Endothelial cell of umbilical vein (primary cell): ENCODE data around the gene ANKRD44. TPM values are rescaled to one million over a fixed set of nuclear protein-coding genes. Genes with fewer than 3 reads are reported as not detected.

Experiments
- BruUV-seq: library from RNA; stranded (reverse); fragments of 400-500 nt; replicated peaks from 2 replicates; lab custom pipeline; 2021; lab: Mats Ljungman, UMichigan
- CTCF ChIA-PET: fragments of 300-600, 350-600 bp; sonication (Branson Sonifier 250); formaldehyde crosslinking; loops from one replicate; lab custom pipeline; 2021; ENCODE audit warnings: antibody characterized with exemption, inconsistent platforms; lab: Charles Lee
- POLR2A ChIA-PET: fragments of 300-600, 350-600 bp; sonication (Branson Sonifier 250); formaldehyde crosslinking; loops from one replicate; lab custom pipeline; 2021; ENCODE audit warnings: antibody characterized with exemption, inconsistent platforms; lab: Charles Lee
- DNase-seq: peaks from one replicate; pipeline ENCODE4 v3.0.0-alpha.2; 2011; ENCODE audit warnings: low read depth, low spot score
- FAIRE-seq: peaks from 2 replicates; lab custom pipeline; 2011; peaks lifted over from hg19 to GRCh38; lab: Jason Lieb, UNC
- H2AFZ ChIP-seq: 2 replicates; pipeline ENCODE4 v1.6.0; 2012; ENCODE audit warnings: low read depth, low read length, control low read depth, inconsistent platforms
- H3K27ac ChIP-seq: 2 replicates; pipeline ENCODE4 v1.5.1; 2011; ENCODE audit warnings: low read depth, mild to moderate bottlenecking, control low read depth, low read length, moderate library complexity; ENCODE audit not compliant: insufficient read depth
- H3K27me3 ChIP-seq, 2 experiments: 2 replicates each; pipeline versions ENCODE4 v1.6.0 to v1.6.1; 2011; ENCODE audit warnings: low read length in 2 of 2, mixed read lengths in 1 of 2; ENCODE audit not compliant: control insufficient read depth in 2 of 2, insufficient read depth in 2 of 2
- H3K36me3 ChIP-seq, 2 experiments: 2 replicates in 1 of 2; 3 replicates in 1 of 2; pipeline ENCODE4 v1.5.1; 2011; ENCODE audit warnings: low read length in 2 of 2, mild to moderate bottlenecking in 1 of 2, moderate library complexity in 1 of 2; ENCODE audit not compliant: control insufficient read depth in 2 of 2, insufficient read depth in 2 of 2; ENCODE audit errors: extremely low read depth in 1 of 2
- H3K4me1 ChIP-seq: 3 replicates; pipeline ENCODE4 v1.5.1; 2011; ENCODE audit warnings: mild to moderate bottlenecking, low read length; ENCODE audit not compliant: control insufficient read depth, insufficient read depth; ENCODE audit errors: extremely low read depth
- H3K4me2 ChIP-seq: 2 replicates; pipeline ENCODE4 v1.6.1; 2011; ENCODE audit warnings: low read length, control low read depth, mixed read lengths; ENCODE audit not compliant: insufficient read depth
- H3K4me3 ChIP-seq, 3 experiments: fragments of 200-600 bp in 1 of 3; sonication (generic), shearing (Covaris generic) in 1 of 3; replicated peaks in 1 of 3; 2 replicates each; pipeline ENCODE4 v1.5.1; 2011 to 2016; ENCODE audit warnings: control low read depth in 3 of 3, low read length in 3 of 3, mild to moderate bottlenecking in 2 of 3, inconsistent platforms in 1 of 3, low read depth in 1 of 3, moderate library complexity in 1 of 3; ENCODE audit not compliant: insufficient read depth in 1 of 3
- H3K79me2 ChIP-seq: 2 replicates; pipeline ENCODE4 v1.6.0; 2012; ENCODE audit warnings: low read length, inconsistent platforms; ENCODE audit not compliant: control insufficient read depth, insufficient read depth
- H3K9ac ChIP-seq: replicated peaks from 2 replicates; pipeline ENCODE3; 2011; ENCODE audit warnings: low read length, control low read depth; ENCODE audit not compliant: insufficient read depth; ENCODE audit errors: extremely low read depth
- H3K9me1 ChIP-seq: replicated peaks from 3 replicates; pipeline ENCODE4 v1.6.0; 2011; ENCODE audit warnings: mild to moderate bottlenecking, low read length; ENCODE audit not compliant: control insufficient read depth, insufficient read depth; ENCODE audit errors: extremely low read depth
- H3K9me3 ChIP-seq: replicated peaks from 2 replicates; pipeline ENCODE4 v1.5.1; 2012; ENCODE audit warnings: low read length, inconsistent platforms; ENCODE audit not compliant: control insufficient read depth, insufficient read depth
- H4K20me1 ChIP-seq: replicated peaks from 2 replicates; pipeline ENCODE3; 2011; ENCODE audit warnings: mild to moderate bottlenecking, low read length; ENCODE audit not compliant: control insufficient read depth, insufficient read depth; ENCODE audit errors: extremely low read depth
- EZH2 ChIP-seq: IDR thresholded peaks from 2 replicates; pipeline ENCODE4 v1.6.1; 2012; ENCODE audit warnings: borderline replicate concordance, low read depth, mild to moderate bottlenecking, moderate library complexity, low read length, inconsistent platforms; ENCODE audit not compliant: severe bottlenecking
- FOS ChIP-seq: IDR thresholded peaks from 2 replicates; pipeline ENCODE4 v1.6.1; 2011; ENCODE audit warnings: mild to moderate bottlenecking, low read length, moderate library complexity, borderline replicate concordance; ENCODE audit not compliant: insufficient read depth
- JUN ChIP-seq: IDR thresholded peaks from 2 replicates; pipeline ENCODE4 v1.6.1; 2011; ENCODE audit warnings: borderline replicate concordance, low read depth; ENCODE audit not compliant: insufficient read length, insufficient read depth
- MYC ChIP-seq: IDR thresholded peaks from one replicate; pipeline ENCODE4 v1.6.1; 2011; ENCODE audit warnings: mild to moderate bottlenecking, low read depth, low read length
- POLR2A ChIP-seq: IDR thresholded peaks from 2 replicates; pipeline ENCODE4 v1.6.1; 2012; ENCODE audit warnings: low read depth, mild to moderate bottlenecking, control low read depth, low read length
- POLR2AphosphoS5 ChIP-seq: IDR thresholded peaks from 2 replicates; pipeline ENCODE4 v1.6.1; 2012; ENCODE audit warnings: low read depth, mild to moderate bottlenecking, control low read depth, low read length, moderate library complexity; ENCODE audit not compliant: insufficient read depth
- dilution Hi-C: fragments of 300-500 bp; cut with MboI; formaldehyde crosslinking; loops from one replicate; pipeline ENCODE4 v1.15.0; 2019; ENCODE audit warnings: low sequenced_read_pairs; ENCODE audit not compliant: extremely low pct_ligation_motif_present
- intact Hi-C: fragments of 100-400 bp; cut with micrococcal nuclease; formaldehyde crosslinking; loops from one replicate; pipeline ENCODE4 v1.10.0; 2022
- polyA plus RNA-seq, 4 experiments: library from polyadenylated mRNA; depleted of rRNA in 3 of 4; stranded (reverse) in 3 of 4; unstranded in 1 of 4; fragments of >200 nt; gene quantifications; 2 replicates each; pipeline versions ENCODE4 v1.2.1 to v1.2.3, GENCODE V29; 2011 to 2012; ENCODE audit warnings: missing spikeins in 1 of 4
- total RNA-seq: library from RNA; stranded (reverse); gene quantifications from 2 replicates; pipeline ENCODE4 v1.2.3, GENCODE V29; 2021
- TF ChIP-seq, protein P1 (sequence below): IDR thresholded peaks from 2 replicates; pipeline ENCODE4 v1.6.1; 2011; ENCODE audit not compliant: insufficient read depth, insufficient read length
- TF ChIP-seq, protein P2 (sequence below), 2 donors: IDR thresholded peaks; 1 replicate in 1 of 2; 2 replicates in 1 of 2; pipeline ENCODE4 v1.5.1; 2011; ENCODE audit warnings: low read length in 2 of 2, mild to moderate bottlenecking in 2 of 2, moderate library complexity in 2 of 2, control low read depth in 1 of 2, inconsistent platforms in 1 of 2, low read depth in 1 of 2; ENCODE audit not compliant: insufficient read depth in 1 of 2; ENCODE audit errors: extremely low read depth in 1 of 2

ANKRD44 gene
- total and polyA plus RNA-seq, 2 donors (not counting 3 experiments of a cell fraction or from before 2014, with no cell fraction given) = 3.4 to 6.1 TPM

DNA sequence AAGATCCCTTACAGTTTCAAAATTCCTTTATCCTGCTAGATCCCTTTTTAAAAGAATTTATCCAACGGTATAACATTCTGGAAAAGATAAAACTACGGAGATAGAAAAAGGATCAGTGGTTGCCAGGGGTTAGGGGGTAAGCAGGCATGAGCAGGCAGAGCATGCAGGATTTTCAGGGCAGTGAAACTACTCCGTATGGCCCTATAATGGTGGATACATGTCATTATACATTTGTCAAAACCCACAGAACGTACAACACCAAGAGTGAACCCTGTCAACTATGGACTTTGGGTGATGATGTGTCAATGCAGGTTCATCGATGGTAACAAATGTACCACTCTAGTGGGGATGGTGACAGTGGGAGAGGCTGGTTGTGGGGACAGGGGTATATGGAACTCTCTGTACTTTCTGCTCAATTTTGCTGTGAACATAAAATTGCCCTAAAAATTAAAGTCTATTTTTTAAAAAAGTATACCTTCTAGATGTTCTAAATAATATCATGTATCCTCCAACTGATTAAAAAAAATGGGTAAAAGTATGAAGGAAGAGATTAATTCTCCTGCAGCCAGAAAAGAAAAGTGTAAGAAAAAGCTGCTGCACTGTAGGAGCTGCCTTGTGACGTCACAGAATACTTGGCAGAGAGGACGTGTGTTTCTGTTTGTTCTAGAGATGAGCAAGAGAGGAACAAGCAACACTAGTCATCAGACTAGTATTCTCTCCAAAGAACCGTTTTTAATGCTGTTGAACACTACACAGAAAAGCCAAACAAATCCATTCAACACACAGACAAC lies 23.6 kb downstream of the ANKRD44 start:
- ChIA-PET CTCF (interaction anchor here (1.2 to 1.3 kb wide), 2 partner anchors 19 to 174 kb away, joined by 3 read pairs; no protein-coding TSS in a partner anchor), POLR2A (no interaction called here)
- intact Hi-C loops = no loop called here
- no peaks in the 10 kb centered on the region for H3K9me3 ChIP-seq
- H3K4me3 ChIP-seq = no peak overlapping the region
- H4K20me1 ChIP-seq = no peaks in the 10 kb centered on the region
- FAIRE-seq (no peak), DNase-seq (no peak)
- H2AFZ ChIP-seq = no peak overlapping the region
- H3K27me3 ChIP-seq = no peaks in the 10 kb centered on the region
- H3K9me1 ChIP-seq = no peaks in the 10 kb centered on the region
- no peak for TF ChIP-seq POLR2A
- TF ChIP-seq MYC = no peak
- no peak for TF ChIP-seq JUN
- TF ChIP-seq, protein P1, sequence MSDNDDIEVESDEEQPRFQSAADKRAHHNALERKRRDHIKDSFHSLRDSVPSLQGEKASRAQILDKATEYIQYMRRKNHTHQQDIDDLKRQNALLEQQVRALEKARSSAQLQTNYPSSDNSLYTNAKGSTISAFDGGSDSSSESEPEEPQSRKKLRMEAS = no peak
- TF ChIP-seq, protein P2, sequence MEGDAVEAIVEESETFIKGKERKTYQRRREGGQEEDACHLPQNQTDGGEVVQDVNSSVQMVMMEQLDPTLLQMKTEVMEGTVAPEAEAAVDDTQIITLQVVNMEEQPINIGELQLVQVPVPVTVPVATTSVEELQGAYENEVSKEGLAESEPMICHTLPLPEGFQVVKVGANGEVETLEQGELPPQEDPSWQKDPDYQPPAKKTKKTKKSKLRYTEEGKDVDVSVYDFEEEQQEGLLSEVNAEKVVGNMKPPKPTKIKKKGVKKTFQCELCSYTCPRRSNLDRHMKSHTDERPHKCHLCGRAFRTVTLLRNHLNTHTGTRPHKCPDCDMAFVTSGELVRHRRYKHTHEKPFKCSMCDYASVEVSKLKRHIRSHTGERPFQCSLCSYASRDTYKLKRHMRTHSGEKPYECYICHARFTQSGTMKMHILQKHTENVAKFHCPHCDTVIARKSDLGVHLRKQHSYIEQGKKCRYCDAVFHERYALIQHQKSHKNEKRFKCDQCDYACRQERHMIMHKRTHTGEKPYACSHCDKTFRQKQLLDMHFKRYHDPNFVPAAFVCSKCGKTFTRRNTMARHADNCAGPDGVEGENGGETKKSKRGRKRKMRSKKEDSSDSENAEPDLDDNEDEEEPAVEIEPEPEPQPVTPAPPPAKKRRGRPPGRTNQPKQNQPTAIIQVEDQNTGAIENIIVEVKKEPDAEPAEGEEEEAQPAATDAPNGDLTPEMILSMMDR (IDR thresholded peaks at IDR 0.05; ENCODE audit: extremely low read depth in 1 of 2, insufficient read depth in 1 of 2, low read depth in 1 of 2, low read length in 2 of 2) = no peak
- TF ChIP-seq FOS = no peak
- TF ChIP-seq POLR2AphosphoS5 = no peak
- no peak for TF ChIP-seq EZH2
- no peak overlapping the region for H3K27ac ChIP-seq
- H3K36me3 ChIP-seq = no peaks in the 10 kb centered on the region
- no peaks in the 10 kb centered on the region for H3K4me1 ChIP-seq
- H3K79me2 ChIP-seq = no peaks in the 10 kb centered on the region
- no peak overlapping the region for H3K9ac ChIP-seq
- BruUV-seq = no TSS peak
- no peak overlapping the region for H3K4me2 ChIP-seq
- dilution Hi-C loops = no loop called here
